ENCODE results near the gene USF1.

DNA sequence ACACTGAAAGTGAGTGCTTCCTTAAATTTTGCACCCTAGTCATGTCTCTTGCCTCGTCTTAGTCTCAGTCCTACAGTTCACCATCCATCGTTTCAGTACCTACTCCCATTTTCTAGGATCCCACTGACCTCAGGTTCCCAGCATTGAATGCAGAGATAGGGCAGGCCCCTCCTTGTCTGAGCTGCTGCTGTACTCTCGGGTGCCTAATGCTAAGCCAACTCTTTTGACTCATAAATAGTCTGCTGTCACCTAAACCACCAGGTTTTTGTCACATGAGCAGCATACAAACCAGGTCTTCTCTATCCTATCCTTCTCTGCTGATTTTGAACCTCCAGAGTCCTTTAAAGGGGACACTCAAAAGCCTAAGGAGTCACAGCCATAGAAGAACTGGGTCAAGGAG is 20.9 kb upstream of the USF1 start:
- TF ChIP-seq, protein P1, sequence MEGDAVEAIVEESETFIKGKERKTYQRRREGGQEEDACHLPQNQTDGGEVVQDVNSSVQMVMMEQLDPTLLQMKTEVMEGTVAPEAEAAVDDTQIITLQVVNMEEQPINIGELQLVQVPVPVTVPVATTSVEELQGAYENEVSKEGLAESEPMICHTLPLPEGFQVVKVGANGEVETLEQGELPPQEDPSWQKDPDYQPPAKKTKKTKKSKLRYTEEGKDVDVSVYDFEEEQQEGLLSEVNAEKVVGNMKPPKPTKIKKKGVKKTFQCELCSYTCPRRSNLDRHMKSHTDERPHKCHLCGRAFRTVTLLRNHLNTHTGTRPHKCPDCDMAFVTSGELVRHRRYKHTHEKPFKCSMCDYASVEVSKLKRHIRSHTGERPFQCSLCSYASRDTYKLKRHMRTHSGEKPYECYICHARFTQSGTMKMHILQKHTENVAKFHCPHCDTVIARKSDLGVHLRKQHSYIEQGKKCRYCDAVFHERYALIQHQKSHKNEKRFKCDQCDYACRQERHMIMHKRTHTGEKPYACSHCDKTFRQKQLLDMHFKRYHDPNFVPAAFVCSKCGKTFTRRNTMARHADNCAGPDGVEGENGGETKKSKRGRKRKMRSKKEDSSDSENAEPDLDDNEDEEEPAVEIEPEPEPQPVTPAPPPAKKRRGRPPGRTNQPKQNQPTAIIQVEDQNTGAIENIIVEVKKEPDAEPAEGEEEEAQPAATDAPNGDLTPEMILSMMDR (conservative IDR thresholded peaks at IDR 0.05; ENCODE audit: low read length), result no peak
- TF ChIP-seq EZH2phosphoT487 (IDR thresholded peaks at IDR 0.05; ENCODE audit: borderline replicate concordance, low read depth, low read length), result no peak
